H9 (cell line): Measurements from ENCODE around the gene SUPT5H. TPM values are rescaled to one million over a fixed set of nuclear protein-coding genes. Genes with fewer than 3 reads are reported as not detected.

ENCODE experiments used
- DNase-seq: peaks from one replicate; pipeline ENCODE4 v3.0.0-alpha.2; 2017
- H2AFZ ChIP-seq: one replicate; pipeline ENCODE4 v1.6.1; 2013; ENCODE audit warnings: mild to moderate bottlenecking, low read length, control low read depth, moderate library complexity
- H2AK5ac ChIP-seq: 2 replicates; pipeline ENCODE4 v1.6.1; 2013; ENCODE audit warnings: low read length, control low read depth, mixed read lengths; ENCODE audit not compliant: insufficient read length
- H2BK120ac ChIP-seq: one replicate; pipeline ENCODE4 v1.6.1; 2013; ENCODE audit warnings: low read depth, mild to moderate bottlenecking, low read length, control low read depth, inconsistent platforms; ENCODE audit not compliant: poor library complexity, severe bottlenecking
- H2BK12ac ChIP-seq: 2 replicates; pipeline ENCODE4 v1.6.1; 2013; ENCODE audit warnings: low read length, control low read depth, mixed read lengths, low read depth; ENCODE audit not compliant: insufficient read length
- H2BK15ac ChIP-seq: 2 replicates; pipeline ENCODE4 v1.6.1; 2013; ENCODE audit warnings: low read depth, low read length, control low read depth
- H2BK20ac ChIP-seq: one replicate; pipeline ENCODE4 v1.6.1; 2013; ENCODE audit warnings: low read depth, mild to moderate bottlenecking, low read length, control low read depth, inconsistent platforms; ENCODE audit not compliant: poor library complexity, severe bottlenecking
- H2BK5ac ChIP-seq: 2 replicates; pipeline ENCODE4 v1.6.1; 2013; ENCODE audit warnings: low read length, control low read depth, mixed read lengths; ENCODE audit not compliant: insufficient read length
- H3K14ac ChIP-seq: 2 replicates; pipeline ENCODE4 v1.6.1; 2013; ENCODE audit warnings: low read length, control low read depth; ENCODE audit not compliant: insufficient read depth
- H3K18ac ChIP-seq: 2 replicates; pipeline ENCODE4 v1.6.1; 2013; ENCODE audit warnings: low read depth, mild to moderate bottlenecking, mixed read lengths, low read length, control low read depth; ENCODE audit not compliant: insufficient read length
- H3K23ac ChIP-seq: 2 replicates; pipeline ENCODE4 v1.6.1; 2013; ENCODE audit warnings: low read length, control low read depth, mixed read lengths, low read depth; ENCODE audit not compliant: insufficient read length
- H3K23me2 ChIP-seq: 2 replicates; pipeline ENCODE4 v1.6.1; 2013; ENCODE audit warnings: low read depth, mild to moderate bottlenecking, mixed read lengths, low read length, control low read depth; ENCODE audit not compliant: insufficient read length, poor library complexity, severe bottlenecking
- H3K27ac ChIP-seq: 2 replicates; pipeline ENCODE4 v1.5.1; 2013; ENCODE audit warnings: low read length, control low read depth, mixed read lengths, low read depth; ENCODE audit not compliant: insufficient read length
- H3K27me3 ChIP-seq: 2 replicates; pipeline ENCODE4 v1.6.1; 2013; ENCODE audit warnings: low read length, control low read depth, inconsistent platforms; ENCODE audit not compliant: insufficient read depth
- H3K4ac ChIP-seq: 2 replicates; pipeline ENCODE4 v1.6.1; 2013; ENCODE audit warnings: low read depth, mild to moderate bottlenecking, control low read depth, inconsistent platforms, low read length, moderate library complexity
- H3K4me1 ChIP-seq: 2 replicates; pipeline ENCODE4 v1.6.1; 2013; ENCODE audit warnings: low read length, control low read depth, inconsistent platforms; ENCODE audit not compliant: insufficient read depth
- H3K4me2 ChIP-seq: 2 replicates; pipeline ENCODE4 v1.6.1; 2013; ENCODE audit warnings: low read length, control low read depth, mixed read lengths; ENCODE audit not compliant: insufficient read length, insufficient read depth
- H3K56ac ChIP-seq: 2 replicates; pipeline ENCODE4 v1.6.1; 2013; ENCODE audit warnings: low read depth, mild to moderate bottlenecking, mixed read lengths, low read length, control low read depth; ENCODE audit not compliant: insufficient read length
- H3K79me1 ChIP-seq: 2 replicates; pipeline ENCODE4 v1.6.1; 2013; ENCODE audit warnings: low read depth, mild to moderate bottlenecking, moderate library complexity, low read length, control low read depth, inconsistent platforms; ENCODE audit not compliant: insufficient read depth, poor library complexity, severe bottlenecking
- H3K79me2 ChIP-seq: 2 replicates; pipeline ENCODE4 v1.6.1; 2013; ENCODE audit warnings: low read length, control low read depth, inconsistent platforms; ENCODE audit not compliant: insufficient read depth
- H3K9ac ChIP-seq: 2 replicates; pipeline ENCODE4 v1.6.1; 2013; ENCODE audit warnings: low read length, control low read depth, mixed read lengths; ENCODE audit not compliant: insufficient read length; ENCODE audit errors: extremely low read depth
- H3K9me3 ChIP-seq: one replicate; pipeline ENCODE4 v1.6.1; 2013; ENCODE audit warnings: low read depth, low read length, inconsistent platforms; ENCODE audit not compliant: control insufficient read depth
- H3T11ph ChIP-seq: one replicate; pipeline ENCODE4 v1.6.1; 2013; ENCODE audit warnings: mild to moderate bottlenecking, low read length, control low read depth, inconsistent platforms
- H4K20me1 ChIP-seq: one replicate; pipeline ENCODE4 v1.6.1; 2013; ENCODE audit not compliant: control insufficient read depth, insufficient read length, insufficient read depth
- H4K5ac ChIP-seq: 2 replicates; pipeline ENCODE4 v1.6.1; 2013; ENCODE audit warnings: low read depth, mild to moderate bottlenecking, mixed read lengths, low read length, control low read depth; ENCODE audit not compliant: insufficient read length
- H4K8ac ChIP-seq: replicated peaks from 2 replicates; pipeline ENCODE4 v1.6.1; 2013; ENCODE audit warnings: low read length, control low read depth, mixed read lengths, low read depth; ENCODE audit not compliant: insufficient read length
- H4K91ac ChIP-seq: 2 replicates; pipeline ENCODE4 v1.6.1; 2013; ENCODE audit warnings: low read depth, mild to moderate bottlenecking, moderate library complexity, mixed read lengths, low read length, control low read depth; ENCODE audit not compliant: insufficient read length
- H3K27ac Mint-ChIP-seq, 3 experiments: 2 replicates in 2 of 3; 3 replicates in 1 of 3; pipeline ENCODE4 v1.8.0; 2020 to 2021; ENCODE audit warnings: mixed read lengths in 3 of 3, mild to moderate bottlenecking in 1 of 3, moderate library complexity in 1 of 3
- H3K27me3 Mint-ChIP-seq: 2 replicates; pipeline ENCODE4 v1.8.0; 2021; ENCODE audit warnings: low read depth, mild to moderate bottlenecking, moderate library complexity, mixed read lengths
- H3K36me3 Mint-ChIP-seq, 3 experiments: 2 replicates in 2 of 3; 3 replicates in 1 of 3; pipeline ENCODE4 v1.8.0; 2020 to 2021; ENCODE audit warnings: low read depth in 3 of 3, mixed read lengths in 3 of 3; ENCODE audit not compliant: insufficient read depth in 1 of 3
- H3K4me1 Mint-ChIP-seq, 2 experiments: 2 replicates each; pipeline ENCODE4 v1.8.0; 2020; ENCODE audit warnings: mixed read lengths in 2 of 2
- H3K4me3 Mint-ChIP-seq, 2 experiments: 2 replicates in 1 of 2; 3 replicates in 1 of 2; pipeline ENCODE4 v1.8.0; 2020 to 2021; ENCODE audit warnings: mild to moderate bottlenecking in 2 of 2, mixed read lengths in 2 of 2, moderate library complexity in 1 of 2
- H3K9me3 Mint-ChIP-seq, 2 experiments: 2 replicates in 1 of 2; 3 replicates in 1 of 2; pipeline ENCODE4 v1.8.0; 2020; ENCODE audit warnings: mild to moderate bottlenecking in 2 of 2, mixed read lengths in 2 of 2, moderate library complexity in 1 of 2
- WGBS: extraction: QIAGEN DNeasy Blood & Tissue Kit; methylation state at CpG from one replicate; pipeline ENCODE4 v1.1.7; 2013; ENCODE audit warnings: missing lambda C conversion rate, low lambda C conversion rate, mixed read lengths; ENCODE audit not compliant: insufficient read length; ENCODE audit errors: extremely low coverage; 5-methylcytosine and 5-hydroxymethylcytosine counted together
- total RNA-seq: library from RNA; stranded (reverse); gene quantifications from 2 replicates; pipeline ENCODE4 v1.2.1, GENCODE V29; 2021
- TF ChIP-seq, protein P1 (sequence below): fragments of 200-600 bp; sonication (generic); conservative IDR thresholded peaks from 3 replicates; pipeline ENCODE4 v1.8.0; 2021; ENCODE audit warnings: antibody characterized with exemption, mild to moderate bottlenecking

Gene SUPT5H
- total RNA-seq, 1 experiment from 2014 or later, result 145 TPM

DNA sequence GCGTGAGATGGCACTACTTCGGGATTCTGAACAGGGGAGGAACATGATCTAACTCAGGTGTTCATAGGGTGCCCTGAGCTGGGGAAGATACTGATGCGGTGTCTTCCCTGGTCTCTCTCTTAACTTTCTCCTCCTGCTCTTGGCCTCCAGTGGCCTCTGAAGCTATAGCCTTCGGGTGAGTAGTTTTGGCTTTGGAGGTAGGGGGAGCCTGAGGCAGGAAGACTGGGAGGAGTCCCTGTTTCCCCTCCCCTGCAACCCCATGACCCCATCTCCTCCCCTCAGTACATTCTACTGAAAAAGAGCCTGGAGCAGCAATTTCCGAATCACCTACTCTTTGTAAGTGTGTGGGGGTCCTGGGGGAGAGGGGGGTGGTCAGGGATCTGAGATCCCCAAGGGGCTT is 73.1 kb downstream of the SUPT5H start:
- no peaks in the 10 kb centered on the region for H3K9me3 ChIP-seq
- H3K23ac ChIP-seq, result no peak overlapping the region
- peak overlapping the region; percentile 90 to 91 (median 91); a peak in 6 of 7 replicates for H3K27ac Mint-ChIP-seq
- TF ChIP-seq, protein P1, sequence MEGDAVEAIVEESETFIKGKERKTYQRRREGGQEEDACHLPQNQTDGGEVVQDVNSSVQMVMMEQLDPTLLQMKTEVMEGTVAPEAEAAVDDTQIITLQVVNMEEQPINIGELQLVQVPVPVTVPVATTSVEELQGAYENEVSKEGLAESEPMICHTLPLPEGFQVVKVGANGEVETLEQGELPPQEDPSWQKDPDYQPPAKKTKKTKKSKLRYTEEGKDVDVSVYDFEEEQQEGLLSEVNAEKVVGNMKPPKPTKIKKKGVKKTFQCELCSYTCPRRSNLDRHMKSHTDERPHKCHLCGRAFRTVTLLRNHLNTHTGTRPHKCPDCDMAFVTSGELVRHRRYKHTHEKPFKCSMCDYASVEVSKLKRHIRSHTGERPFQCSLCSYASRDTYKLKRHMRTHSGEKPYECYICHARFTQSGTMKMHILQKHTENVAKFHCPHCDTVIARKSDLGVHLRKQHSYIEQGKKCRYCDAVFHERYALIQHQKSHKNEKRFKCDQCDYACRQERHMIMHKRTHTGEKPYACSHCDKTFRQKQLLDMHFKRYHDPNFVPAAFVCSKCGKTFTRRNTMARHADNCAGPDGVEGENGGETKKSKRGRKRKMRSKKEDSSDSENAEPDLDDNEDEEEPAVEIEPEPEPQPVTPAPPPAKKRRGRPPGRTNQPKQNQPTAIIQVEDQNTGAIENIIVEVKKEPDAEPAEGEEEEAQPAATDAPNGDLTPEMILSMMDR, result no peak
- H3K23me2 ChIP-seq, result peaks cover 10% of the 10 kb centered on the region
- H3K14ac ChIP-seq, result no peak overlapping the region
- H2BK120ac ChIP-seq, result no peak overlapping the region
- no peak overlapping the region for H4K8ac ChIP-seq
- no CpG with 5 or more reads among the region's 5 CpGs for WGBS
- H3K79me2 ChIP-seq, result no peaks in the 10 kb centered on the region; the same call in 1 of the 2 replicates
- H3T11ph ChIP-seq, result no peak overlapping the region
- H2AFZ ChIP-seq, result no peak overlapping the region
- H3K9ac ChIP-seq, result no peak overlapping the region
- H3K9me3 Mint-ChIP-seq, result no peaks in the 10 kb centered on the region; a peak in 1 of 5 replicates
- peak; percentile 71 for DNase-seq
- H3K4me1 Mint-ChIP-seq, result peaks cover 26 to 27% of the 10 kb centered on the region in 2 experiments
- H4K91ac ChIP-seq, result no peak overlapping the region
- H3K36me3 Mint-ChIP-seq, result peaks cover 12 to 20% (median 19%) of the 10 kb centered on the region in 3 experiments; a peak in 6 of 7 replicates
- H3K27me3 ChIP-seq, result no peaks in the 10 kb centered on the region
- no peak overlapping the region for H2BK5ac ChIP-seq
- H2BK12ac ChIP-seq, result no peak overlapping the region
- no peaks in the 10 kb centered on the region for H4K20me1 ChIP-seq
- H3K27me3 Mint-ChIP-seq, result peaks cover 29% of the 10 kb centered on the region
- H2BK20ac ChIP-seq, result no peak overlapping the region
- peak overlapping the region; percentile 6 for H3K4me2 ChIP-seq
- H4K5ac ChIP-seq, result no peak overlapping the region
- H3K4ac ChIP-seq, result no peak overlapping the region
- H2BK15ac ChIP-seq, result no peak overlapping the region
- H3K79me1 ChIP-seq, result peaks cover 4% of the 10 kb centered on the region
- peak overlapping the region; percentile 55 to 66 for H3K4me3 Mint-ChIP-seq
- H3K18ac ChIP-seq, result no peak overlapping the region
- H3K4me1 ChIP-seq, result peaks cover 3% of the 10 kb centered on the region; the same call in 1 of the 2 replicates
- no peak overlapping the region for H2AK5ac ChIP-seq
- no peak overlapping the region for H3K27ac ChIP-seq
- no peak overlapping the region for H3K56ac ChIP-seq
